HEK293 (cell line): ENCODE results near the gene COL18A1.

Experiments used
- CTCF ChIA-PET: fragments of 350-600 bp; formaldehyde crosslinking; extraction: SDS; loops from one replicate; lab custom pipeline; 2021; ENCODE audit warnings: antibody characterized with exemption; lab: Yijun Ruan, JAX
- POLR2A ChIA-PET: fragments of 300-600 bp; formaldehyde crosslinking; extraction: SDS; loops from one replicate; lab custom pipeline; 2020; ENCODE audit warnings: antibody characterized with exemption, inconsistent platforms; lab: Yijun Ruan, JAX
- H3K27ac ChIP-seq: fragments of 200-500 bp; sonication (Bioruptor generic); 2 replicates; pipeline ENCODE4 v1.5.1; 2014; ENCODE audit warnings: low read depth, low read length, control low read depth, inconsistent platforms; ENCODE audit errors: extremely low read depth
- H3K36me3 ChIP-seq, 2 experiments: fragments of 200-500 bp in 1 of 2; sonication (Bioruptor generic) in 1 of 2; 1 replicate in 1 of 2; 2 replicates in 1 of 2; pipeline ENCODE4 v1.5.1; 2014 to 2017; ENCODE audit warnings: inconsistent platforms in 2 of 2, low read length in 2 of 2; ENCODE audit not compliant: control insufficient read depth in 2 of 2, insufficient read depth in 1 of 2
- H3K4me1 ChIP-seq: fragments of 200-500 bp; sonication (Bioruptor generic); 2 replicates; pipeline ENCODE4 v1.5.1; 2014; ENCODE audit warnings: mild to moderate bottlenecking, low read length, inconsistent platforms; ENCODE audit not compliant: control insufficient read depth, insufficient read depth
- H3K4me3 ChIP-seq: 2 replicates; pipeline ENCODE4 v1.5.1; 2011; ENCODE audit warnings: low read depth, mild to moderate bottlenecking, control low read depth, low read length, moderate library complexity
- H3K9me3 ChIP-seq: fragments of 200-500 bp; sonication (Bioruptor generic); 2 replicates; pipeline ENCODE4 v1.5.1; 2014; ENCODE audit warnings: low read depth, low read length, inconsistent platforms; ENCODE audit not compliant: control insufficient read depth, insufficient read depth
- EGR2 ChIP-seq: fragments of 450-650 bp; formaldehyde crosslinking; IDR thresholded peaks from 2 replicates; pipeline ENCODE4 v1.5.1; 2016; ENCODE audit warnings: low read depth, missing biosample characterization, missing genetic modification characterization
- GLI2 ChIP-seq: fragments of 450-650 bp; formaldehyde crosslinking; IDR thresholded peaks from 2 replicates; pipeline ENCODE4; 2017; ENCODE audit warnings: missing biosample characterization, missing genetic modification characterization, low read depth, borderline replicate concordance
- GLIS1 ChIP-seq: fragments of 450-650 bp; formaldehyde crosslinking; IDR thresholded peaks from 2 replicates; pipeline ENCODE4 v1.5.1; 2016; ENCODE audit warnings: missing biosample characterization, missing genetic modification characterization
- GLIS2 ChIP-seq: fragments of 450-650 bp; formaldehyde crosslinking; IDR thresholded peaks from 2 replicates; pipeline ENCODE4 v1.5.1; 2016; ENCODE audit warnings: missing biosample characterization, missing genetic modification characterization
- PATZ1 ChIP-seq: fragments of 450-650 bp; formaldehyde crosslinking; IDR thresholded peaks from 2 replicates; pipeline ENCODE4 v1.5.1; 2016; ENCODE audit warnings: missing biosample characterization, missing genetic modification characterization
- TCF7L2 ChIP-seq: IDR thresholded peaks from 2 replicates; pipeline ENCODE4 v1.6.1; 2011; ENCODE audit warnings: low read depth, mild to moderate bottlenecking, inconsistent platforms, low read length, moderate library complexity, borderline replicate concordance
- ZBTB17 ChIP-seq: fragments of 450-650 bp; formaldehyde crosslinking; IDR thresholded peaks from 2 replicates; pipeline ENCODE4 v1.5.1; 2016; ENCODE audit warnings: missing biosample characterization, missing genetic modification characterization
- ZBTB21 ChIP-seq: fragments of 450-650 bp; formaldehyde crosslinking; IDR thresholded peaks from 2 replicates; pipeline ENCODE4 v1.5.1; 2017; ENCODE audit warnings: missing biosample characterization, missing genetic modification characterization
- ZBTB48 ChIP-seq: fragments of 450-650 bp; formaldehyde crosslinking; IDR thresholded peaks from 2 replicates; pipeline ENCODE4 v1.5.1; 2016; ENCODE audit warnings: missing biosample characterization, missing genetic modification characterization
- ZBTB7A ChIP-seq: fragments of 450-650 bp; formaldehyde crosslinking; IDR thresholded peaks from 2 replicates; pipeline ENCODE4 v1.5.1; 2016; ENCODE audit warnings: low read depth, missing biosample characterization, missing genetic modification characterization
- ZFHX2 ChIP-seq: fragments of 450-650 bp; formaldehyde crosslinking; conservative IDR thresholded peaks from 2 replicates; pipeline ENCODE4 v1.5.1; 2016; ENCODE audit warnings: missing biosample characterization, missing genetic modification characterization
- ZIC2 ChIP-seq: fragments of 450-650 bp; formaldehyde crosslinking; IDR thresholded peaks from 2 replicates; pipeline ENCODE4 v1.5.1; 2016; ENCODE audit warnings: missing biosample characterization, missing genetic modification characterization
- ZNF10 ChIP-seq: fragments of 450-650 bp; formaldehyde crosslinking; IDR thresholded peaks from 2 replicates; pipeline ENCODE4 v1.5.1; 2017; ENCODE audit warnings: missing biosample characterization, missing genetic modification characterization
- ZNF223 ChIP-seq: fragments of 450-650 bp; formaldehyde crosslinking; IDR thresholded peaks from 2 replicates; pipeline ENCODE4 v1.5.1; 2016; ENCODE audit warnings: missing biosample characterization, missing genetic modification characterization
- ZNF354C ChIP-seq: fragments of 450-650 bp; formaldehyde crosslinking; IDR thresholded peaks from 2 replicates; pipeline ENCODE4 v1.5.1; 2016; ENCODE audit warnings: missing biosample characterization, missing genetic modification characterization, low read depth, borderline replicate concordance
- ZNF449 ChIP-seq: fragments of 450-650 bp; formaldehyde crosslinking; IDR thresholded peaks from 2 replicates; pipeline ENCODE4 v1.5.1; 2017; ENCODE audit warnings: missing biosample characterization, mild to moderate bottlenecking, missing genetic modification characterization, moderate library complexity
- ZNF473 ChIP-seq: fragments of 450-650 bp; formaldehyde crosslinking; IDR thresholded peaks from 2 replicates; pipeline ENCODE4 v1.5.1; 2017; ENCODE audit warnings: missing biosample characterization, missing genetic modification characterization
- ZNF518A ChIP-seq: fragments of 450-650 bp; formaldehyde crosslinking; conservative IDR thresholded peaks from 2 replicates; pipeline ENCODE4 v1.5.1; 2016; ENCODE audit warnings: low read depth, missing biosample characterization, missing genetic modification characterization
- ZNF530 ChIP-seq: fragments of 450-650 bp; formaldehyde crosslinking; IDR thresholded peaks from 2 replicates; pipeline ENCODE4 v1.5.1; 2016; ENCODE audit warnings: low read depth, missing biosample characterization, missing genetic modification characterization
- ZNF555 ChIP-seq: fragments of 450-650 bp; formaldehyde crosslinking; conservative IDR thresholded peaks from 2 replicates; pipeline ENCODE4 v1.5.1; 2017; ENCODE audit warnings: missing biosample characterization, mild to moderate bottlenecking, missing genetic modification characterization, inconsistent platforms
- ZNF596 ChIP-seq: fragments of 450-650 bp; IDR thresholded peaks from 2 replicates; pipeline ENCODE4 v1.5.0; 2018; ENCODE audit warnings: missing biosample characterization, mild to moderate bottlenecking, missing genetic modification characterization, moderate library complexity
- ZSCAN18 ChIP-seq: fragments of 450-650 bp; formaldehyde crosslinking; IDR thresholded peaks from 2 replicates; pipeline ENCODE4 v1.5.1; 2016; ENCODE audit warnings: missing biosample characterization, missing genetic modification characterization

COL18A1 gene

GRCh38 chr21:45470087-45470515, 65.1 kb downstream of the COL18A1 start (continued):
- TF ChIP-seq PATZ1 (tag by site-specific recombination) (no peak), ZNF530 (no peak), ZNF473 (tag by site-specific recombination) (no peak), ZBTB17 (peak; percentile 63; the same call in 1 of the 2 replicates), ZBTB48 (tag by site-specific recombination) (no peak), ZNF10 (tag by site-specific recombination) (no peak), ZNF596 (tag by site-specific recombination) (no peak)

- ChIA-PET POLR2A (no interaction called here), CTCF (interaction anchor here (0.9 kb wide), 1 partner anchor 9 kb away, joined by 4 read pairs; no protein-coding TSS in a partner anchor)
- no peak overlapping the region for H3K27ac ChIP-seq
- H3K4me1 ChIP-seq, result peaks cover 5% of the 10 kb centered on the region
- no peak overlapping the region for H3K4me3 ChIP-seq
- H3K36me3 ChIP-seq, result peaks cover 0 to 36% of the 10 kb centered on the region in 2 experiments; a peak in 2 of 3 replicates
- no peaks in the 10 kb centered on the region for H3K9me3 ChIP-seq
- no peak for TF ChIP-seq ZNF449 (tag by site-specific recombination)
- no peak for TF ChIP-seq TCF7L2
- no peak for TF ChIP-seq GLI2 (tag by site-specific recombination)
- TF ChIP-seq ZNF223 (tag by site-specific recombination), result no peak
- TF ChIP-seq ZNF555 (tag by site-specific recombination), result no peak
- no peak for TF ChIP-seq ZNF10 (tag by site-specific recombination)
- TF ChIP-seq EGR2 (tag by site-specific recombination), result peak; percentile 98
- TF ChIP-seq ZNF354C (tag by site-specific recombination), result no peak
- peak; percentile 22 for TF ChIP-seq ZIC2 (tag by site-specific recombination)
- peak; percentile 99 for TF ChIP-seq ZFHX2
- no peak for TF ChIP-seq ZSCAN18 (tag by site-specific recombination)
These were observed 66.0 kb downstream of the COL18A1 start for GRCh38 chr21:45470773-45471524.

GRCh38 chr21:45471525-45472221, 66.7 kb downstream of the COL18A1 start:
- POLR2A ChIA-PET, result no interaction called here

More at GRCh38 chr21:45471525-45472221, 66.7 kb downstream of the COL18A1 start:
- CTCF ChIA-PET, result interaction anchor here (0.9 kb wide), 1 partner anchor 8 kb away, joined by 4 read pairs; no protein-coding TSS in a partner anchor
- Histone ChIP-seq H3K9me3 (no peaks in the 10 kb centered on the region), H3K4me1 (peaks cover 5% of the 10 kb centered on the region), H3K4me3 (no peak overlapping the region), H3K27ac (no peak overlapping the region), H3K36me3 (peaks cover 3 to 40% of the 10 kb centered on the region in 2 experiments; a peak in 2 of 3 replicates)
- TF ChIP-seq ZNF518A, result no peak
- TF ChIP-seq ZIC2 (tag by site-specific recombination), result peak; percentile 79
- peak; percentile 43; the same call in 1 of the 2 replicates for TF ChIP-seq GLIS2 (tag by site-specific recombination)
- no peak for TF ChIP-seq ZBTB21
- TF ChIP-seq GLIS1 (tag by site-specific recombination), result peak; percentile 70
- TF ChIP-seq ZBTB7A (tag by site-specific recombination), result no peak
